Spinal cord (tissue), 10 donors: ENCODE measurements around the gene KIF1A. TPM values are rescaled to one million over a fixed set of nuclear protein-coding genes. Genes with fewer than 3 reads are reported as not detected.

ENCODE experiments used
- DNase-seq, 6 donors: peaks; one replicate each; pipeline versions ENCODE4 v3.0.0 to v3.0.0-alpha.2; 2013 to 2015; ENCODE audit warnings: low spot score in 6 of 6, low read depth in 4 of 6
- H3K27ac ChIP-seq: one replicate; pipeline ENCODE4 v1.5.1; 2013; ENCODE audit warnings: low read depth, low read length, control low read depth
- H3K27me3 ChIP-seq: one replicate; pipeline ENCODE4 v1.6.1; 2013; ENCODE audit warnings: low read length; ENCODE audit not compliant: control insufficient read depth, insufficient read depth
- H3K36me3 ChIP-seq: one replicate; pipeline ENCODE4 v1.6.1; 2013; ENCODE audit warnings: low read length; ENCODE audit not compliant: control insufficient read depth, insufficient read depth
- H3K4me1 ChIP-seq: one replicate; pipeline ENCODE4 v1.6.1; 2013; ENCODE audit warnings: low read length; ENCODE audit not compliant: control insufficient read depth, insufficient read depth
- H3K4me3 ChIP-seq: one replicate; pipeline ENCODE4 v1.5.1; 2013; ENCODE audit warnings: low read depth, low read length, control low read depth
- H3K9me3 ChIP-seq: one replicate; pipeline ENCODE4 v1.6.1; 2013; ENCODE audit warnings: low read length; ENCODE audit not compliant: control insufficient read depth, insufficient read depth
- WGBS: methylation state at CpG from one replicate; pipeline ENCODE4 v1.1.5; 2013; ENCODE audit warnings: missing lambda C conversion rate; ENCODE audit not compliant: insufficient coverage; 5-methylcytosine and 5-hydroxymethylcytosine counted together
- polyA plus RNA-seq, 2 donors: library from polyadenylated mRNA; unstranded; fragments of 120-200 nt; gene quantifications; one replicate each; pipeline ENCODE4 v1.2.1, GENCODE V29; 2013; ENCODE audit not compliant: insufficient read length in 2 of 2
- total RNA-seq, 2 donors: library from RNA; depleted of rRNA in 1 of 2; stranded (reverse); fragments of 120-200 nt in 1 of 2; fragments of >200 nt in 1 of 2; gene quantifications; one replicate each; pipeline versions ENCODE4 v1.2.3 to v1.2.4, GENCODE V29; 2013 to 2014
- donor health status: healthy.

Gene KIF1A
- total and polyA plus RNA-seq, 4 donors: 125 to 519 (median 317) TPM

GRCh38 chr2:240760121-240760520 lies 59.9 kb downstream of the KIF1A start:
- no peak for DNase-seq
- WGBS: 53% methylated on average over 5 of the region's 7 CpGs
- H3K27ac ChIP-seq: no peak overlapping the region
- no peaks in the 10 kb centered on the region for H3K4me1 ChIP-seq
- H3K4me3 ChIP-seq: no peak overlapping the region
- H3K9me3 ChIP-seq: no peaks in the 10 kb centered on the region
- peaks cover 100% of the 10 kb centered on the region for H3K36me3 ChIP-seq
- no peaks in the 10 kb centered on the region for H3K27me3 ChIP-seq

GRCh38 chr2:240759459-240759858 lies 60.6 kb downstream of the KIF1A start:
- H3K9me3 ChIP-seq: no peaks in the 10 kb centered on the region
- no peak for DNase-seq
- WGBS: 95% methylated on average over 4 of the region's 5 CpGs
- no peak overlapping the region for H3K27ac ChIP-seq
- H3K4me3 ChIP-seq: no peak overlapping the region
- H3K36me3 ChIP-seq: peaks cover 100% of the 10 kb centered on the region
- no peaks in the 10 kb centered on the region for H3K27me3 ChIP-seq
- H3K4me1 ChIP-seq: no peaks in the 10 kb centered on the region

- DNase-seq: no peak
- no peaks in the 10 kb centered on the region for H3K27me3 ChIP-seq
- H3K36me3 ChIP-seq: peaks cover 99% of the 10 kb centered on the region
- WGBS: 65% methylated on average over 19 of the region's 31 CpGs
- H3K9me3 ChIP-seq: no peaks in the 10 kb centered on the region
- no peak overlapping the region for H3K27ac ChIP-seq
- H3K4me1 ChIP-seq: no peaks in the 10 kb centered on the region
- no peak overlapping the region for H3K4me3 ChIP-seq
Observed at GRCh38 chr2:240757086-240757614, 62.9 kb downstream of the KIF1A start.

GRCh38 chr2:240752209-240752608 lies 67.8 kb downstream of the KIF1A start:
- no peak for DNase-seq
- 72% methylated on average over 6 of the region's 10 CpGs for WGBS
- H3K4me1 ChIP-seq: no peaks in the 10 kb centered on the region
- H3K4me3 ChIP-seq: no peak overlapping the region
- H3K27ac ChIP-seq: no peak overlapping the region
- no peaks in the 10 kb centered on the region for H3K9me3 ChIP-seq
- no peaks in the 10 kb centered on the region for H3K27me3 ChIP-seq
- H3K36me3 ChIP-seq: peaks cover 99% of the 10 kb centered on the region

GRCh38 chr2:240750409-240750808 lies 69.6 kb downstream of the KIF1A start:
- no peak for DNase-seq
- no peak overlapping the region for H3K27ac ChIP-seq
- 90% methylated on average over 22 of the region's 22 CpGs for WGBS
- H3K4me1 ChIP-seq: no peaks in the 10 kb centered on the region
- peaks cover 99% of the 10 kb centered on the region for H3K36me3 ChIP-seq
- no peaks in the 10 kb centered on the region for H3K27me3 ChIP-seq
- H3K4me3 ChIP-seq: no peak overlapping the region
- H3K9me3 ChIP-seq: no peaks in the 10 kb centered on the region

- Histone ChIP-seq H3K4me3 (no peak overlapping the region), H3K9me3 (no peaks in the 10 kb centered on the region), H3K27ac (no peak overlapping the region), H3K36me3 (peaks cover 99% of the 10 kb centered on the region), H3K27me3 (no peaks in the 10 kb centered on the region), H3K4me1 (no peaks in the 10 kb centered on the region)
- no peak for DNase-seq
- 85% methylated on average over 4 of the region's 7 CpGs for WGBS
Observed at GRCh38 chr2:240749516-240749915, 70.5 kb downstream of the KIF1A start.

GRCh38 chr2:240747256-240747655 lies 72.8 kb downstream of the KIF1A start:
- 91% methylated on average over 11 of the region's 11 CpGs for WGBS
- no peak for DNase-seq
- H3K9me3 ChIP-seq: no peaks in the 10 kb centered on the region
- no peaks in the 10 kb centered on the region for H3K4me1 ChIP-seq
- H3K27me3 ChIP-seq: no peaks in the 10 kb centered on the region
- no peak overlapping the region for H3K27ac ChIP-seq
- no peak overlapping the region for H3K4me3 ChIP-seq
- H3K36me3 ChIP-seq: peaks cover 100% of the 10 kb centered on the region

- 93% methylated on average over 16 of the region's 16 CpGs for WGBS
- Histone ChIP-seq H3K9me3 (no peaks in the 10 kb centered on the region), H3K27me3 (no peaks in the 10 kb centered on the region), H3K36me3 (peaks cover 100% of the 10 kb centered on the region), H3K4me1 (no peaks in the 10 kb centered on the region), H3K27ac (no peak overlapping the region), H3K4me3 (no peak overlapping the region)
- no peak for DNase-seq
Observed at GRCh38 chr2:240746671-240747070, 73.3 kb downstream of the KIF1A start.

- Histone ChIP-seq H3K27ac (no peak overlapping the region), H3K4me1 (no peaks in the 10 kb centered on the region), H3K27me3 (no peaks in the 10 kb centered on the region), H3K4me3 (no peak overlapping the region), H3K9me3 (no peaks in the 10 kb centered on the region), H3K36me3 (peaks cover 100% of the 10 kb centered on the region)
- DNase-seq: no peak
- 93% methylated on average over 13 of the region's 15 CpGs for WGBS
Observed at GRCh38 chr2:240745962-240746361, 74.1 kb downstream of the KIF1A start.

GRCh38 chr2:240745456-240745855 lies 74.6 kb downstream of the KIF1A start:
- H3K27me3 ChIP-seq: no peaks in the 10 kb centered on the region
- no peaks in the 10 kb centered on the region for H3K4me1 ChIP-seq
- H3K9me3 ChIP-seq: no peaks in the 10 kb centered on the region
- no peak overlapping the region for H3K27ac ChIP-seq
- H3K36me3 ChIP-seq: peaks cover 100% of the 10 kb centered on the region
- 95% methylated on average over 15 of the region's 15 CpGs for WGBS
- no peak for DNase-seq
- no peak overlapping the region for H3K4me3 ChIP-seq
